Measurements from ENCODE around the gene TBX18. TPM values are rescaled to one million over a fixed set of nuclear protein-coding genes. Genes with fewer than 3 reads are reported as not detected.
A peak's percentile ranks its signal among the peaks of the same experiment; 100 is the strongest.

Gene TBX18
- total RNA-seq, 4 donors from 2014 or later, result 1.6 to 19.3 (median 9.5) TPM

GRCh38 chr6:84774985-84775284, 10.5 kb upstream of the TBX18 start:
- no peak for ATAC-seq
- peaks cover 99% of the 10 kb centered on the region for H3K27me3 ChIP-seq

GRCh38 chr6:84774157-84774984, 10.0 kb upstream of the TBX18 start:
- H3K27ac ChIP-seq, result peak overlapping the region in 1 of 4 donors; percentile 3

More at GRCh38 chr6:84774985-84775284, 10.5 kb upstream of the TBX18 start:
- peaks cover 4 to 21% (median 15%) of the 10 kb centered on the region in 3 donors for H3K4me1 ChIP-seq
- H3K9me3 ChIP-seq, result no peaks in the 10 kb centered on the region
- peak overlapping the region in 1 of 2 donors; percentile 45 for H3K4me3 ChIP-seq
- H3K27ac ChIP-seq, result no peak overlapping the region
- 14 to 50% methylated on average over 1 to 4 of the region's 14 CpGs for WGBS, 2 donors (ENCODE audit: low coverage in 1 of 2)
- no peaks in the 10 kb centered on the region for H3K36me3 ChIP-seq
- TF ChIP-seq EP300 (IDR thresholded peaks at IDR 0.05) (no peak), POLR2A (IDR thresholded peaks at IDR 0.05) (no peak), POLR2AphosphoS5 (IDR thresholded peaks at IDR 0.05) (no peak), CTCF (IDR thresholded peaks at IDR 0.05) (no peak)

GRCh38 chr6:84773431-84774156, 9.2 kb upstream of the TBX18 start:
- 6 to 8% methylated on average over 5 to 8 of the region's 69 CpGs for WGBS, 2 donors (ENCODE audit: low coverage in 1 of 2)
- ATAC-seq, result peak; percentile 35
- peak overlapping the region in 1 of 4 donors; percentile 3 for H3K27ac ChIP-seq
- no peaks in the 10 kb centered on the region for H3K9me3 ChIP-seq
- TF ChIP-seq POLR2AphosphoS5 (IDR thresholded peaks at IDR 0.05) (no peak), CTCF (IDR thresholded peaks at IDR 0.05) (no peak), EP300 (IDR thresholded peaks at IDR 0.05) (no peak), POLR2A (IDR thresholded peaks at IDR 0.05) (no peak)
- peaks cover 4 to 21% (median 15%) of the 10 kb centered on the region in 3 donors for H3K4me1 ChIP-seq
- H3K27me3 ChIP-seq, result peaks cover 100% of the 10 kb centered on the region
- peak overlapping the region; percentile 2 to 45 for H3K4me3 ChIP-seq
- H3K36me3 ChIP-seq, result no peaks in the 10 kb centered on the region

More at GRCh38 chr6:84774157-84774984, 10.0 kb upstream of the TBX18 start:
- Histone ChIP-seq H3K27me3 (peaks cover 100% of the 10 kb centered on the region), H3K36me3 (no peaks in the 10 kb centered on the region), H3K4me1 (peaks cover 4 to 21% (median 15%) of the 10 kb centered on the region in 3 donors), H3K4me3 (peak overlapping the region; percentile 2 to 45), H3K9me3 (no peaks in the 10 kb centered on the region)
- WGBS, 2 donors (ENCODE audit: low coverage in 1 of 2), result 0% methylated on average over 4 to 12 of the region's 79 CpGs
- ATAC-seq, result peak; percentile 81
- TF ChIP-seq POLR2A (IDR thresholded peaks at IDR 0.05) (no peak), POLR2AphosphoS5 (IDR thresholded peaks at IDR 0.05) (no peak), EP300 (IDR thresholded peaks at IDR 0.05) (no peak), CTCF (IDR thresholded peaks at IDR 0.05) (peak; percentile 20 to 86 (median 42))

- H3K9me3 ChIP-seq, result no peaks in the 10 kb centered on the region
Observed at GRCh38 chr6:84773133-84773430, 8.7 kb upstream of the TBX18 start.

GRCh38 chr6:84772428-84773132, 8.2 kb upstream of the TBX18 start:
- peaks cover 0 to under 1% (median 0%) of the 10 kb centered on the region in 3 donors for H3K9me3 ChIP-seq
- no peak overlapping the region for H3K4me3 ChIP-seq
- peaks cover 4 to 21% (median 15%) of the 10 kb centered on the region in 3 donors for H3K4me1 ChIP-seq
- H3K36me3 ChIP-seq, result no peaks in the 10 kb centered on the region
- 10 to 16% methylated on average over 15 to 23 of the region's 35 CpGs for WGBS, 2 donors (ENCODE audit: low coverage in 1 of 2)
- H3K27me3 ChIP-seq, result peaks cover 100% of the 10 kb centered on the region
- TF ChIP-seq CTCF (IDR thresholded peaks at IDR 0.05) (no peak), EP300 (IDR thresholded peaks at IDR 0.05) (no peak), POLR2AphosphoS5 (IDR thresholded peaks at IDR 0.05) (no peak), POLR2A (IDR thresholded peaks at IDR 0.05) (no peak)
- no peak overlapping the region for H3K27ac ChIP-seq
- ATAC-seq, result no peak

More at GRCh38 chr6:84773133-84773430, 8.7 kb upstream of the TBX18 start:
- Histone ChIP-seq H3K4me1 (peaks cover 4 to 21% (median 15%) of the 10 kb centered on the region in 3 donors), H3K4me3 (peak overlapping the region in 1 of 2 donors; percentile 45), H3K27ac (no peak overlapping the region), H3K36me3 (no peaks in the 10 kb centered on the region), H3K27me3 (peaks cover 100% of the 10 kb centered on the region)
- TF ChIP-seq POLR2AphosphoS5 (IDR thresholded peaks at IDR 0.05) (no peak), EP300 (IDR thresholded peaks at IDR 0.05) (no peak)
- ATAC-seq, result no peak
- WGBS, 2 donors (ENCODE audit: low coverage in 1 of 2), result 4 to 8% methylated on average over 7 to 9 of the region's 14 CpGs

Data from gastroesophageal sphincter (tissue), 4 donors.